Effector CD8-positive, alpha-beta T cell (primary cell): ENCODE results near the gene PHACTR3.
A peak's percentile ranks its signal among the peaks of the same experiment; 100 is the strongest.
"Not testable (repeated sequence)": the region's sequence is repeated elsewhere in the genome, so short reads cannot be mapped to it uniquely, and the experiment has no call there.

Source experiments
- DNase-seq: peaks from one replicate; lab custom pipeline; 2025; lab: John Stamatoyannopoulos, UW
- total RNA-seq, 4 experiments: gene quantifications; one replicate each; lab custom pipeline; 2026; lab: John Stamatoyannopoulos, UW

Gene PHACTR3
- 0 reads per million in 4 experiments for total RNA-seq

GRCh38 chr20:59603781-59604541, at the start of gene PHACTR3:
Gene PHACTR3, plus strand, starts transcription at chr20:59604540. Its CDS starts 475 bp downstream, at chr20:59605015.
- DNase-seq, result no peak

- not testable (repeated sequence) for DNase-seq
These were observed 46.4 kb upstream of the PHACTR3 start for GRCh38 chr20:59557733-59558529.

GRCh38 chr20:59559024-59559817, 45.1 kb upstream of the PHACTR3 start:
- DNase-seq, result no peak

- DNase-seq, result no peak
These were observed 44.5 kb upstream of the PHACTR3 start for GRCh38 chr20:59559863-59560262.

GRCh38 chr20:59560588-59561227, 43.6 kb upstream of the PHACTR3 start:
- no peak for DNase-seq

- DNase-seq, result no peak
These were observed 43.1 kb upstream of the PHACTR3 start for GRCh38 chr20:59561228-59561605.

GRCh38 chr20:59561614-59562277, 42.6 kb upstream of the PHACTR3 start:
- DNase-seq, result no peak

- DNase-seq, result no peak
These were observed 40.2 kb upstream of the PHACTR3 start for GRCh38 chr20:59564171-59564570.

- DNase-seq, result no peak
These were observed 39.4 kb upstream of the PHACTR3 start for GRCh38 chr20:59564943-59565342.

- DNase-seq, result no peak
These were observed 38.4 kb upstream of the PHACTR3 start for GRCh38 chr20:59565768-59566461.

- DNase-seq, result no peak
These were observed 37.5 kb upstream of the PHACTR3 start for GRCh38 chr20:59566631-59567524.

GRCh38 chr20:59567585-59568508, 36.5 kb upstream of the PHACTR3 start:
- no peak for DNase-seq

- DNase-seq, result no peak
These were observed 35.8 kb upstream of the PHACTR3 start for GRCh38 chr20:59568509-59569024.

GRCh38 chr20:59569305-59569704, 35.0 kb upstream of the PHACTR3 start:
- DNase-seq, result no peak

- DNase-seq, result no peak
These were observed 33.2 kb upstream of the PHACTR3 start for GRCh38 chr20:59571151-59571550.

GRCh38 chr20:59571551-59572314, 32.6 kb upstream of the PHACTR3 start:
- peak; percentile 22 for DNase-seq

GRCh38 chr20:59572515-59572914, 31.8 kb upstream of the PHACTR3 start:
- DNase-seq, result no peak
